Fibroblast of the aortic adventitia (primary cell): ENCODE data around the gene CCL17. TPM values are rescaled to one million over a fixed set of nuclear protein-coding genes. Genes with fewer than 3 reads are reported as not detected.

ENCODE experiments used
- DNase-seq: peaks from one replicate; pipeline ENCODE4 v3.0.0-alpha.2; 2010; ENCODE audit warnings: low read depth
- H3K4me3 ChIP-seq: 2 replicates; pipeline ENCODE4 v1.5.1; 2011; ENCODE audit warnings: low read depth, mild to moderate bottlenecking, control low read depth, low read length, moderate library complexity
- CTCF ChIP-seq: IDR thresholded peaks from 2 replicates; pipeline ENCODE4 v1.5.1; 2011; ENCODE audit warnings: mild to moderate bottlenecking, low read length, control low read depth, inconsistent platforms; ENCODE audit not compliant: insufficient read depth
- total RNA-seq: library from RNA; depleted of rRNA; stranded (reverse); fragments of >200 nt; gene quantifications from 2 replicates; pipeline ENCODE4 v1.2.3, GENCODE V29; 2012; ENCODE audit warnings: low replicate concordance

The CCL17 gene
- total RNA-seq, 1 donor, result not detected

GRCh38 chr16:57360321-57360935 is 44.1 kb upstream of the CCL17 start:
- no peak for DNase-seq

GRCh38 chr16:57361404-57361803 is 43.2 kb upstream of the CCL17 start:
- H3K4me3 ChIP-seq, result no peak overlapping the region
- no peak for TF ChIP-seq CTCF
- no peak for DNase-seq

More at GRCh38 chr16:57360321-57360935, 44.1 kb upstream of the CCL17 start:
- TF ChIP-seq CTCF, result no peak
- H3K4me3 ChIP-seq, result no peak overlapping the region

- no peak overlapping the region for H3K4me3 ChIP-seq
- DNase-seq, result no peak
- TF ChIP-seq CTCF, result no peak
These were observed 40.4 kb upstream of the CCL17 start for GRCh38 chr16:57364143-57364542.

GRCh38 chr16:57366544-57367040 is 38.0 kb upstream of the CCL17 start:
- no peak for DNase-seq
- TF ChIP-seq CTCF, result no peak
- no peak overlapping the region for H3K4me3 ChIP-seq

- H3K4me3 ChIP-seq, result no peak overlapping the region
- DNase-seq, result peak; percentile 42
- no peak for TF ChIP-seq CTCF
These were observed 37.3 kb upstream of the CCL17 start for GRCh38 chr16:57367116-57367752.

GRCh38 chr16:57371494-57372371 is 32.8 kb upstream of the CCL17 start:
- DNase-seq, result no peak
- TF ChIP-seq CTCF, result no peak
- no peak overlapping the region for H3K4me3 ChIP-seq
